HFFc6 (cell line): Measurements from ENCODE around the gene WAC. TPM values are rescaled to one million over a fixed set of nuclear protein-coding genes. Genes with fewer than 3 reads are reported as not detected.
A peak's percentile ranks its signal among the peaks of the same experiment; 100 is the strongest.

Source experiments
- DNase-seq: peaks from one replicate; pipeline ENCODE4 v3.0.0-alpha.2; 2018
- H3K27ac Mint-ChIP-seq: 2 replicates; pipeline ENCODE4 v1.8.0; 2020; ENCODE audit warnings: mild to moderate bottlenecking, mixed read lengths
- H3K27me3 Mint-ChIP-seq: 2 replicates; pipeline ENCODE4 v1.8.0; 2021; ENCODE audit warnings: mild to moderate bottlenecking, moderate library complexity, mixed read lengths; ENCODE audit not compliant: insufficient read depth
- H3K36me3 Mint-ChIP-seq: 2 replicates; pipeline ENCODE4 v1.8.0; 2021; ENCODE audit warnings: low read depth, mixed read lengths
- H3K4me1 Mint-ChIP-seq: 2 replicates; pipeline ENCODE4 v1.8.0; 2020; ENCODE audit warnings: low read depth, mixed read lengths
- H3K4me3 Mint-ChIP-seq: 2 replicates; pipeline ENCODE4 v1.8.0; 2020; ENCODE audit warnings: mild to moderate bottlenecking, moderate library complexity, mixed read lengths
- H3K9me3 Mint-ChIP-seq: 2 replicates; pipeline ENCODE4 v1.8.0; 2020; ENCODE audit warnings: mild to moderate bottlenecking, mixed read lengths
- CTCF ChIP-seq: fragments of 200-600 bp; sonication (generic); IDR thresholded peaks from 2 replicates; pipeline ENCODE4 v1.5.0; 2021; ENCODE audit warnings: antibody characterized with exemption, mild to moderate bottlenecking
- total RNA-seq, 6 experiments: library from RNA; stranded (reverse); fragmentation: NEBNext Ultra II Directional; extraction: Animal tissue kit (Norgen Biotek cat#: 25700); gene quantifications; 2 replicates in 1 of 6; 3 replicates in 5 of 6; pipeline ENCODE4 v1.2.3, GENCODE V29; 2021

The WAC gene
- total RNA-seq, 6 experiments from 2014 or later: 67.2 to 81.5 (median 74.3) TPM

DNA sequence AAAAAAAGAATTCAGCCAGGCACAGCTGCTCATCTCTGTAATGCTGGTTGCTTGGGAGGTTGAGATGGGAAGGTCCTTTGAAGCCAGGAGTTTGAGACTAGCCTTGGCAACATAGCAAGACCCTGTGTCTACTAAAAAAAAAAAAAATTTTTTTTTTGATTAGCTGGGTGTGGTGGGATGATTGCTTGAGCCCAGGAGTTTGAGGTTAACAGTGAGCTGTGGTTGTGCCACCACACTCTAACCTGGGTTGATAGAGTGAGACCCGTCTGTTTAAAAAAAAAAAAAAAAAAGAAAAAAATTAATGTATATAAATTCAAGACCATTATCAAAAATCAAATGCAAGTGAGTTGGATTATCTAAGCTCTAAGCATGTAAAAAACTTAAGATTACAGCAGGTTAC lies 5.7 kb downstream of the WAC start:
- Mint-ChIP-seq H3K27ac (no peak overlapping the region), H3K9me3 (no peaks in the 10 kb centered on the region), H3K4me1 (peaks cover 52% of the 10 kb centered on the region), H3K27me3 (0 out of 2 replicates have a peak, but pooled peaks cover 4% of the 10 kb centered on the region), H3K36me3 (peaks cover 56% of the 10 kb centered on the region), H3K4me3 (no peak overlapping the region)
- DNase-seq: no peak
- TF ChIP-seq CTCF: no peak

- no peak for TF ChIP-seq CTCF
- H3K4me3 Mint-ChIP-seq: no peak overlapping the region
- H3K27ac Mint-ChIP-seq: no peak overlapping the region; the same call in 1 of the 2 replicates
- no peaks in the 10 kb centered on the region for H3K27me3 Mint-ChIP-seq
- DNase-seq: no peak
- peaks cover 49% of the 10 kb centered on the region for H3K4me1 Mint-ChIP-seq
- peaks cover 53% of the 10 kb centered on the region for H3K36me3 Mint-ChIP-seq
- H3K9me3 Mint-ChIP-seq: no peaks in the 10 kb centered on the region
These were observed 7.2 kb downstream of the WAC start for GRCh38 chr10:28540145-28540544.

DNA sequence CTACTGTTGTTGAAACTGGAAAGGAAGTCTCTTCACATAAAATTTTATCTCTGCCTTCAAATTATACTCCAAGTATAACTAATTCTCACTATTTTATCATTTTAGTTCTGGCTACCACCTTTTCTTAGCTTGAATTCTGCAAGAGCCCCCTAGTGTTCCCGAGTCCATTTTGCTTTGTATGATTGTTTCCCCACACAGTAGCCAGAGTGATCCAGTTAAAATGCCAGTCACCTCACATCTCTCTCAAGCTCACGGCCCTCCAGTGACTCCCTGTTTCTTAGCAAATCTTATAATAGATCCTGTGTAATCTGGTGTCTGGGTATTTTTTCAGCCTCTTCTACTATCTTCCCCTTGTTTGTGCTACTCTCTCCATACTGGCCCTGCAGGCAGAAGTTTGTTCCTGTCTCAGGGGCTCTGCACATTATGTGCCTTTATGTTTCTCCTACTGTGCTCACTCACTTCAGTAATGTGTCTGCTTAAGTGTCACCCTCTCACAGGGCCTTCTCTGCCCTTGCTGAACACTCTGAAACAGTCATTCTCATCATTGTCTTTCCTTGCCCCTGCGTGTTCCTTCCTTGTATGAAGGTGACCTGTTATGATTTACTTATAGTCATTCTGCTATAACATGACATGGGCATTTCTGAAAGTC lies 8.9 kb downstream of the WAC start:
- Mint-ChIP-seq H3K36me3 (peaks cover 40% of the 10 kb centered on the region), H3K27me3 (no peaks in the 10 kb centered on the region)

GRCh38 chr10:28542728-28543127 lies 9.8 kb downstream of the WAC start:
- peaks cover 31% of the 10 kb centered on the region for H3K4me1 Mint-ChIP-seq
- no peak for DNase-seq
- H3K27ac Mint-ChIP-seq: no peak overlapping the region
- H3K27me3 Mint-ChIP-seq: no peaks in the 10 kb centered on the region
- peaks cover 34% of the 10 kb centered on the region for H3K36me3 Mint-ChIP-seq
- no peaks in the 10 kb centered on the region for H3K9me3 Mint-ChIP-seq
- TF ChIP-seq CTCF: no peak
- no peak overlapping the region for H3K4me3 Mint-ChIP-seq

More for the DNA sequence above, 8.9 kb downstream of the WAC start:
- Mint-ChIP-seq H3K4me3 (no peak overlapping the region), H3K27ac (no peak overlapping the region; the same call in 1 of the 2 replicates), H3K4me1 (peaks cover 37% of the 10 kb centered on the region), H3K9me3 (no peaks in the 10 kb centered on the region)
- no peak for DNase-seq
- peak; percentile 17; the same call in 1 of the 2 replicates for TF ChIP-seq CTCF

- TF ChIP-seq CTCF: no peak
- H3K9me3 Mint-ChIP-seq: no peaks in the 10 kb centered on the region
- H3K36me3 Mint-ChIP-seq: peaks cover 40% of the 10 kb centered on the region
- no peak overlapping the region for H3K27ac Mint-ChIP-seq
- H3K4me3 Mint-ChIP-seq: no peak overlapping the region
- no peaks in the 10 kb centered on the region for H3K27me3 Mint-ChIP-seq
- no peak for DNase-seq
- peaks cover 39% of the 10 kb centered on the region for H3K4me1 Mint-ChIP-seq
These were observed 11.1 kb downstream of the WAC start for GRCh38 chr10:28544058-28544457.
